ENCODE data around the gene RGR. TPM values are rescaled to one million over a fixed set of nuclear protein-coding genes. Genes with fewer than 3 reads are reported as not detected.

RGR gene
- not detected in 2 replicates for total RNA-seq

GRCh38 chr10:84244651-84245270 is at the start of gene RGR:
Gene RGR (plus strand): TSS chr10:84245053. CDS start chr10:84245091, 38 bp downstream.

GRCh38 chr10:84225427-84226173 is 19.3 kb upstream of the RGR start, which contains the start of gene LRIT2:
Gene LRIT2 (minus strand): TSS chr10:84225544. CDS start chr10:84225520, 24 bp downstream.

GRCh38 chr10:84241185-84241790 is 3.6 kb upstream of the RGR start, which contains the start of gene LRIT1:
Gene LRIT1 (minus strand): TSS chr10:84241546. CDS start chr10:84241439, 107 bp downstream.

Other genes starting within 250 kb of the RGR start
- 110 and 119 TPM in 2 replicates for gene GHITM, start 105.5 kb upstream of the RGR start, total RNA-seq
- gene GPR15LG, start 71.3 kb upstream of the RGR start, total RNA-seq, result not detected in 2 replicates
- 0.06 TPM in 1 of 2 replicates, not detected in the other for gene CDHR1, start 50.5 kb upstream of the RGR start, total RNA-seq
- gene LRIT2, start 19.5 kb upstream of the RGR start, total RNA-seq, result not detected in 2 replicates
- not detected in 2 replicates for gene LRIT1, start 3.5 kb upstream of the RGR start, total RNA-seq
- gene CCSER2, start 83.5 kb downstream of the RGR start, total RNA-seq, result 17.2 and 17.8 TPM in 2 replicates

All from cardiac ventricle fibroblast (primary cell).